ENCODE measurements around the gene ATP9A. TPM values are rescaled to one million over a fixed set of nuclear protein-coding genes. Genes with fewer than 3 reads are reported as not detected.

The ATP9A gene
- polyA plus RNA-seq, 1 donor from 2014 or later = 56.1 TPM

- no peak overlapping the region for H2AFZ ChIP-seq (ENCODE audit: low read depth, low read length)
- H3K9ac ChIP-seq (ENCODE audit: low read length) = no peak overlapping the region
- H3K4me2 ChIP-seq (ENCODE audit: low read length) = no peak overlapping the region
Observed at GRCh38 chr20:51811514-51812128, 43.4 kb upstream of the ATP9A start.

GRCh38 chr20:51811042-51811355 is 42.8 kb upstream of the ATP9A start:
- no peak overlapping the region for H3K4me2 ChIP-seq (ENCODE audit: low read length)
- no peaks in the 10 kb centered on the region for H4K20me1 ChIP-seq (ENCODE audit: insufficient read depth)
- no peak overlapping the region for H2AFZ ChIP-seq (ENCODE audit: low read depth, low read length)
- no peaks in the 10 kb centered on the region for H3K36me3 ChIP-seq (ENCODE audit: insufficient read depth, low read length)
- H3F3A ChIP-seq (ENCODE audit: insufficient read depth, low read length, poor library complexity, severe bottlenecking) = no peaks in the 10 kb centered on the region
- no peaks in the 10 kb centered on the region for H3K9me3 ChIP-seq (ENCODE audit: low read length)
- no peak overlapping the region for H3K27ac ChIP-seq (ENCODE audit: low read length)
- no peaks in the 10 kb centered on the region for H3K9me2 ChIP-seq (ENCODE audit: insufficient read depth, low read length)
- H3K4me3 ChIP-seq (ENCODE audit: low read length) = no peak overlapping the region
- no peaks in the 10 kb centered on the region for H3K79me2 ChIP-seq (replicated peaks; ENCODE audit: insufficient read depth, low read length)
- no peak overlapping the region for H3K9ac ChIP-seq (ENCODE audit: low read length)
- no peaks in the 10 kb centered on the region for H3K27me3 ChIP-seq (ENCODE audit: insufficient read depth, low read depth, low read length)
- TF ChIP-seq REST (IDR thresholded peaks at IDR 0.05; ENCODE audit: borderline replicate concordance) (no peak), MXI1 (conservative IDR thresholded peaks at IDR 0.05; ENCODE audit: poor library complexity, severe bottlenecking) (no peak), RAD21 (conservative IDR thresholded peaks at IDR 0.05) (no peak), EZH2 (IDR thresholded peaks at IDR 0.05; ENCODE audit: borderline replicate concordance, insufficient read depth, low read length, poor library complexity, severe bottlenecking) (no peak), CTCF (IDR thresholded peaks at IDR 0.05; ENCODE audit: poor library complexity, severe bottlenecking) (no peak), POLR2AphosphoS5 (IDR thresholded peaks at IDR 0.05) (no peak)

More at GRCh38 chr20:51811514-51812128, 43.4 kb upstream of the ATP9A start:
- Histone ChIP-seq H4K20me1 (ENCODE audit: insufficient read depth) (no peaks in the 10 kb centered on the region), H3F3A (ENCODE audit: insufficient read depth, low read length, poor library complexity, severe bottlenecking) (no peaks in the 10 kb centered on the region), H3K9me2 (ENCODE audit: insufficient read depth, low read length) (no peaks in the 10 kb centered on the region), H3K4me3 (ENCODE audit: low read length) (no peak overlapping the region), H3K9me3 (ENCODE audit: low read length) (no peaks in the 10 kb centered on the region), H3K36me3 (ENCODE audit: insufficient read depth, low read length) (no peaks in the 10 kb centered on the region), H3K27ac (ENCODE audit: low read length) (no peak overlapping the region), H3K79me2 (replicated peaks; ENCODE audit: insufficient read depth, low read length) (no peaks in the 10 kb centered on the region), H3K27me3 (ENCODE audit: insufficient read depth, low read depth, low read length) (no peaks in the 10 kb centered on the region)
- TF ChIP-seq TAF1 (IDR thresholded peaks at IDR 0.05; ENCODE audit: low read depth) (no peak), POLR2AphosphoS5 (IDR thresholded peaks at IDR 0.05) (no peak), RAD21 (conservative IDR thresholded peaks at IDR 0.05) (no peak), EP300 (conservative IDR thresholded peaks at IDR 0.05; ENCODE audit: poor library complexity, severe bottlenecking) (no peak), MXI1 (conservative IDR thresholded peaks at IDR 0.05; ENCODE audit: poor library complexity, severe bottlenecking) (no peak), EZH2 (IDR thresholded peaks at IDR 0.05; ENCODE audit: borderline replicate concordance, insufficient read depth, low read length, poor library complexity, severe bottlenecking) (no peak), CTCF (IDR thresholded peaks at IDR 0.05; ENCODE audit: poor library complexity, severe bottlenecking) (no peak), SMC3 (conservative IDR thresholded peaks at IDR 0.05; ENCODE audit: poor library complexity) (no peak), REST (IDR thresholded peaks at IDR 0.05; ENCODE audit: borderline replicate concordance) (no peak)

Data from neural cell (in vitro differentiated cells).